NCI-H187 (cell line): Measurements from ENCODE around the gene ARHGAP4.

Source experiments
- DNase-seq, 2 experiments: peaks; one replicate each; lab custom pipeline; 2025; lab: John Stamatoyannopoulos, UW

Gene ARHGAP4

DNA sequence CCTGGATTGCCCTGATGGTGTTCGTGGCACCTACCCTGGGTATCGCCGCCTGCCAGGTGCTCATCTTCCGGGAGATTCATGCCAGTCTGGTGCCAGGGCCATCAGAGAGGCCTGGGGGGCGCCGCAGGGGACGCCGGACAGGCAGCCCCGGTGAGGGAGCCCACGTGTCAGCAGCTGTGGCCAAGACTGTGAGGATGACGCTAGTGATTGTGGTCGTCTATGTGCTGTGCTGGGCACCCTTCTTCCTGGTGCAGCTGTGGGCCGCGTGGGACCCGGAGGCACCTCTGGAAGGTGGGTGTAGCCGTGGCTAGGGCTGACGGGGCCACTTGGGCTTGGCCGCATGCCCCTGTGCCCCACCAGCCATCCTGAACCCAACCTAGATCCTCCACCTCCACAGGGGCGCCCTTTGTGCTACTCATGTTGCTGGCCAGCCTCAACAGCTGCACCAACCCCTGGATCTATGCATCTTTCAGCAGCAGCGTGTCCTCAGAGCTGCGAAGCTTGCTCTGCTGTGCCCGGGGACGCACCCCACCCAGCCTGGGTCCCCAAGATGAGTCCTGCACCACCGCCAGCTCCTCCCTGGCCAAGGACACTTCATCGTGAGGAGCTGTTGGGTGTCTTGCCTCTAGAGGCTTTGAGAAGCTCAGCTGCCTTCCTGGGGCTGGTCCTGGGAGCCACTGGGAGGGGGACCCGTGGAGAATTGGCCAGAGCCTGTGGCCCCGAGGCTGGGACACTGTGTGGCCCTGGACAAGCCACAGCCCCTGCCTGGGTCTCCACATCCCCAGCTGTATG lies 19.7 kb downstream of the ARHGAP4 start:
- DNase-seq, result no peak

DNA sequence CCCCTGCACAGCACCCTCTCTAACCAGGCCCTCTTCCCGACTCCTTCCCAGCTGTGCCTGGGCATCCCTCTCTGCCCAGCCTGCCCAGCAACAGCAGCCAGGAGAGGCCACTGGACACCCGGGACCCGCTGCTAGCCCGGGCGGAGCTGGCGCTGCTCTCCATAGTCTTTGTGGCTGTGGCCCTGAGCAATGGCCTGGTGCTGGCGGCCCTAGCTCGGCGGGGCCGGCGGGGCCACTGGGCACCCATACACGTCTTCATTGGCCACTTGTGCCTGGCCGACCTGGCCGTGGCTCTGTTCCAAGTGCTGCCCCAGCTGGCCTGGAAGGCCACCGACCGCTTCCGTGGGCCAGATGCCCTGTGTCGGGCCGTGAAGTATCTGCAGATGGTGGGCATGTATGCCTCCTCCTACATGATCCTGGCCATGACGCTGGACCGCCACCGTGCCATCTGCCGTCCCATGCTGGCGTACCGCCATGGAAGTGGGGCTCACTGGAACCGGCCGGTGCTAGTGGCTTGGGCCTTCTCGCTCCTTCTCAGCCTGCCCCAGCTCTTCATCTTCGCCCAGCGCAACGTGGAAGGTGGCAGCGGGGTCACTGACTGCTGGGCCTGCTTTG lies 20.5 kb downstream of the ARHGAP4 start:
- no peak for DNase-seq

DNA sequence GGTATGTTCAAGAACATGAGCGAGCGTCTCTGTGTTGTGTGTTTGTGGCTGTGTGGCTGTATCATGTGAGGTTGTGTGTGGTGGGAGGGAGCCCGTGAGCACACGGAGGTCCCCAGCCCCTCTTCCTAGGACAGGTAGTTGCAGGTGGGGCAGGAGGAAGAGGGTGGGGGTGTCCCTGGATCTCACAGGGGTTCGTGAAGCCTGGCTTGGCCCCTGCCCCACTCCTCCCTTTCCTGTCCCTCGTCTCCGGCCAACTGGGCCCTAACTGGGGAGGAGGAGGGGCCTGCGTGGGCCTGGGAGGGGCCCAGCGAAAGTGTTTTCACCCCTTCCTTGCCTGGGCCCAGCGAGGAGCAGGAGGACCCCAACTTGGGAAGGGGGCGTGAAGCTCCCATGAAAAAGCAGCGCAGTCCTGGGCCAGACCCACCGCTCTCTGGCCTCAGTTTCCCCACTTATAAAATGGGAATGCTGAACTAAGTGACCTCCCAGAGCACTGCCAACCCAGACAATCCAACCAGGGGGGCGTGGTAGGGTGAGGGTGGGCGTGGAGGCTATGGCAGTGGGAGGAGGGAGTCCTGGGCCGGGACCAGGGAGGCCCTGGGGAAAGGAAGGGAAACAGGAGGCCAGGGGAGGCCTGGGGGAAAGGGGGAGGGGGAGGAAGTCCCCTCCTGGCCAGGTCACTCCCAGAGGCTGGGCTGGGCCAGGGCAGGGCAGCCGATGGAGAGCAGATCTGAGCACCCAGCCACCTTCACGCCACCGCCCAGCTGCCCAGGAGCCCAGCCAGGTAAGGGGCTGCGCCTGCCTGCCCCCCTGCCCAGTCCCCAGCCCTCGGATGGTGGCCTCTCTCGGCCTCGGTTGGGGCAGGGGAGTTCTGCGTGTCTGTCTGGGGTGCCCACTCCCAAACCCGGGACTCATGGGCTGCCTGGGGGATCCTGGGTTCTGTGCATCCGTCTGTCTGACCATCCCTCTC lies 21.8 kb downstream of the ARHGAP4 start, which contains the start of gene AVPR2:
TSS of gene AVPR2 (plus strand) at position 683 of the 967 bp plus-strand sequence. CDS start 473 bp downstream, outside the sequence.
- DNase-seq, result no peak

DNA sequence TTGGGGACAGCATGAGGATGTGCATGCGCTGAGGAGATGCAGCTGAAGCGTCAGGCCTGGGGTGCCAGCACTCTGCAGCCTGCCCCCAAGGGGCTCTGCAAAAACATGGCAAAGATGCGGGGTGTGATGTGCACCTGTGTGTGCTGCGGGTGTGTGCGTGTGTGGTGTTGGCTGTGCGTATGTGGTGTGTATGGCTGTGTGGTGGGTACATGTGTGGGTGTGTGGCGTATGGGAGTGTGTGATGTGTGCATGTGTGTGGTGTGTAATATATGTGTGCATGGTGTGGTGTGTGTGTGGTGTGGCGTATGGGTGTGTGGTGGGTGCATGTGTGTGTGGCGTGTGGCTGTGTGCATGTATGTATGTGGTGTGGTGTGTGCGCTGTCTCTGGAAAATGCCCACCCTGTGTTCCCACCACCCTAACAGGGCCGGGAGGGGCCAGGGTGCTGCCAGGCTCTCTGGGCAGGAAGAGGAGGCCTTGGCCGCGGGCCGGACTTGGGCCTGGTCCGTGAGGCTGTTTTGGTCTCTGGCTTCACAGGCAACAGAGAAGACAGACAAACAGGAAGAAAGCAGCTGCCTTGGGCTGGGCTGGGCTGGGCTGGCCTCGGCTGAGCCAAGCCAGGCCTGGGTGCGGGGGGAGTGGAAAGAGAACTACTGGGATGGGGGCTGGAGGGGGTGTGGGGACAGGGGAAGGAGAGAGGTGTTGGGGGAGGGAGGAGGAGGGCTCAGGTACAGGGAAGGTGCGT lies 22.7 kb downstream of the ARHGAP4 start:
- DNase-seq, result no peak

DNA sequence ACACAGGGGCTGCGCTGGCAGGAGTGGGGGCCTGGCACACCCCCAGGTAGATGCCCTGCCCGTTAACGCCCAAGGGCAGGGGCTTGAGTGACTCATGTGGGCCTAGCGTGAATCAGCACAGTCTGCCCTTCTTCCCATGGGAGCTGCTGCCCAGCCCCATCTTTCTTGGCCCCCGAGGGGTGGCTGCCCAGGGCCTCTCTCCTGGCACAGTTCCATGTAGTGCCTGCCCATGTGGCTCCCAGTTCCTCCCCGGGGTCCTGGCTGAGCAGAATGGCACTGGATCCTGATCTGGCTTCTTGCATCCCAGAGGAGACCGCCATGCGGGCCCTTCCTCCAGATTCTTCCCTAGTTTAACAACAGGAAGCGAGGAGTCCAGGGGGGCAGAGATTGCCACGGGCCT lies 23.7 kb downstream of the ARHGAP4 start:
- DNase-seq, result no peak

DNA sequence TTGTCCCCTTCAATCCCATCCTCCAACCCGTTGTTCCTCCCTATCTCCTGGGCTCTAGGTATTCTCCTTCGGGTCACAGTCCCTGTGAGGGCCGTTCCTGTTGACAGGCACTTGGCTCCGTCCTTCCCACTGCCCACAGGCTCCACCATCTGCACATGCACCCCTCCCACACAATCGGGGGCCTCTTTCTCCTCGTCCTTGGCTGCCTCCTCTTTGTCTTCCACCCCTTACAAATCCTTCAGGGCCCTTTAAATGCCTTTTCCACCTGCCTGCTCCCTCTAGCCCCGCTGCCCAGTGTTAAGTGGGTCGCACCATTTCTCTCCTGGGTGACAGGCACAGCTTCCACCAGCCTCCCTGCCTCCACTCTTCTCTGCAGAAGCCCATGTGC lies 24.3 kb downstream of the ARHGAP4 start:
- DNase-seq, result peak; percentile 25 to 39

DNA sequence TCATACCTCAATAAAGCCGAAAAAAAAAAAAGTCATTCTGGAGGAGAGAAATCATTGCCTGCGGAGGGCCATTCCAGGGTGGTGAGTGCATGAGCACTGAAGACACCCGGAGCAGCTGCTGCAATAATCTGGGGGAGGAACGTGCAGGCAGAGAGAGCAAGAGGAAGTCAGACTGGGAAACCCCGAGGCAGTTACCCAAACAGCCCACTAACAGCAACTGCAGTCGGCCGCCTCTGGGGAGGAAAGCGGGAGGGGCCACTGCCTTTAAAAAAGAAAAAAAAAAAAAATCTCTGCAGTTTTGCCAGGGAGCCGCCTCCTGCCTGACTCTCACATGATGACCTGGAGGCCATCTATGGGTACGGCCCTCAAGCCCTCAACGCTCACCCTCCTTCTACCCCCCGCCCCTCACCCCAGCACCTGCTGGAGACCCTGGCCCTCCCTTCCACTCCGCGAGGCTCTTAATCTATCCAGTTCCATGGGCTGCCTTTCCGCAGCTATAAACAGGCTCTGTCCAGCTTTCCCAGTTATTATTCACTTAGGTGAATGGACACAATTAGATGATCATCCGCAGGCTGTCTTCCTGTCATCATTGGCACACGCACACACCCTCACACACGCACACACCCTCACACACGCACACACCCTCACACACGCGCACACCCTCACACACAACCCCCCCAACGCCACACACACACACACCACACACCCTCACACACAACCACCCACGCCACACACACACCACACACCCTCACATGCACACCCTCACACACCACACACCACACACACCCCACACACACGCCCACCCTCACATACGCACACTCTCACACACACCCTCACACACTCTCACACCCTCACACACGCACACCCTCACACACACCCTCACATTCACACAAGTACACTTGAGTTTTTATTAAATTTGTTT lies 25.0 kb downstream of the ARHGAP4 start:
- DNase-seq, result peak in 1 of 2 experiments; percentile 30

DNA sequence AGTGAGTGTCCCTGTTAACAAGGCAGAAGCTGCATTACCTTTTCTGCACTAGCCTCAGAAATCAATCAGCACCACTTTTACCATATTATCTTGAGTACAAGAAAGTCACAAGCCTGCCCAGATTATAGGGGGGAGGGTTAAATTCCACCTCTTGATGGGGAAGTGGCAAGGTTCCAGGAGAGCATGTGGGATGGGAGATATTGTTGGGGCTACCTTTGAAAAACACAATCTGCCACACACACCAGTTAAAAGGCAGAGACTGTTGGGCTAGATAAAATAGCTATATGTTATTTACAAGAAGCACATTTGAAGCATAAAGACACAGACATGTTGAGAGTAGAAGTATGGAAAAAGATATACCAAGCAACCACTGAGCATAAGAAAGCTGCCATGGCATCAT lies 28.2 kb downstream of the ARHGAP4 start:
- DNase-seq, result no peak

DNA sequence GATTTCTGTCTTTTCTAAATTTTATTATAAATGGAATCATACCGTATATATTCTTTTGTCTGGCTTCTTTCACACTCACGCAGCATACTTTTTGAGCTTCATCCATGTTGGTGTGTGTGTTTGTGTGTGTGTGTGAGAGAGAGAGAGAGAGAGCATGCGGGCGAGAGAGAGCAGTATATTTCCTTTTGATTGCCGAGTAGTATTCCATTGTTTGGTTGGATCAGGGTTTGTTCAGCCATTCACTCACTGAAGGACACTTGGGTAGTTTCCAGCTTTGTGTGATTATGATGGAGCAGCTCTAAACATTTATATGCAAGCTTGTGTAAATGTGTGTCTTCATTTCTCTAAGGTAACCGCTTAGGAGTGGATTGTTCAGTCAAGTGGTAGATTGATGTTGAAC lies 36.9 kb downstream of the ARHGAP4 start:
- no peak for DNase-seq

DNA sequence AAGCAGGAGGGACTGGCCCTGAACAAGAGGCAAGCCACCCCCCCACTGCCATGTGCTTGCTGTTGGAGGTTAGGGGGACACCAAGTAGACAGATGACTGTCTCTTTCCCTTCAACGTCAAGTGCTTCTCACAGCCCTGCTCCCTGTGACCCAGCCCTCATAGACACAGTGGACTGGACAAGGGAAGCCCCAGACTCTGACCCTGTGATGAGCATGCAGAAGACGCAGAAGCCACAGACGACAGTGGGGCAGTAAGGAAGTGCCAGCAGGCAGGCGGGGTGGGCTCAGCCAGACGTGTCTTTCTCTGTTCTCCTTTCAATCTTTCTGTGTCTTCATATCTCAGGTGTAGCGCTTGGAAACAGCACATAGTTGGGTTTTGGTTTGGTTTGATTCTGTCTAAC lies 37.7 kb downstream of the ARHGAP4 start:
- DNase-seq, result no peak

DNA sequence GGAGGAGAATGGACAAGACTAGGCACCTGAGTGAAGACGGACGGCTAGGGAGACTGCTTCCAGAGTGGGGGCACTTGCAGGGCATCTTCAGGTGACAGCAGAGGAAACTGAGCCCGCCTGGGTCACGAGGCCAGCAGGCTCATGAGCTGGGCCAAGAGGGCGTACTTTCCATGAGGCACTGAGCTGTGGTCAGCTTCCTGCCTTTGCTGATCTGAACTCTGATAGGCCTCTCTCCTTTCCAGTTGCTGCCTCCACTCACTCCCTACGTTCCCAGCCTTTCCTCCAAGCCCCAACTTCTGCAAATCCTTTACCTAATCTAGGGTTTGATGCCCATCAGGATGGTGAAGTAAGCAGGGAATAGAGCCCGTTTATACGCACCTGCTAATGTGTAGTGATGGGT lies 38.7 kb downstream of the ARHGAP4 start:
- DNase-seq, result no peak

DNA sequence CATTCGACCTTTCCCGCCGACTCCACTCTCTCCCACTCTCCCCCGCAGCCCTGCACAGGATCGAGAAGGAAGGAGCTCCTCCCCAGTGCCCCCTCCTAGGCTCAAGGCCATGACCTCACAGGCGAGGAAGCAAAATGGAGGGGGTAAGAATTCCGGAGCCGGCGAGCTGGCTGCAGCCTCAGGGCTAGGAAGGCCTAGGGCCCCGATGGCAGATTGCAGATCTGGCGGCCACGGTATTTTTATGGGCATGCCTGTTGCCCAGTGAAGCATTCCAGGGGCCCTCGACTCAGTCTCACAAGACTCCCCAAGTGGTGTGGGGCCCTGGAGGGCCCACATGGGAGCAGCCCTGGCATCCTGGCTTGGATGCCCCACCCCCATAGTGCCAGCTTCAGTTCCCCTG lies 39.1 kb downstream of the ARHGAP4 start:
- no peak for DNase-seq

DNA sequence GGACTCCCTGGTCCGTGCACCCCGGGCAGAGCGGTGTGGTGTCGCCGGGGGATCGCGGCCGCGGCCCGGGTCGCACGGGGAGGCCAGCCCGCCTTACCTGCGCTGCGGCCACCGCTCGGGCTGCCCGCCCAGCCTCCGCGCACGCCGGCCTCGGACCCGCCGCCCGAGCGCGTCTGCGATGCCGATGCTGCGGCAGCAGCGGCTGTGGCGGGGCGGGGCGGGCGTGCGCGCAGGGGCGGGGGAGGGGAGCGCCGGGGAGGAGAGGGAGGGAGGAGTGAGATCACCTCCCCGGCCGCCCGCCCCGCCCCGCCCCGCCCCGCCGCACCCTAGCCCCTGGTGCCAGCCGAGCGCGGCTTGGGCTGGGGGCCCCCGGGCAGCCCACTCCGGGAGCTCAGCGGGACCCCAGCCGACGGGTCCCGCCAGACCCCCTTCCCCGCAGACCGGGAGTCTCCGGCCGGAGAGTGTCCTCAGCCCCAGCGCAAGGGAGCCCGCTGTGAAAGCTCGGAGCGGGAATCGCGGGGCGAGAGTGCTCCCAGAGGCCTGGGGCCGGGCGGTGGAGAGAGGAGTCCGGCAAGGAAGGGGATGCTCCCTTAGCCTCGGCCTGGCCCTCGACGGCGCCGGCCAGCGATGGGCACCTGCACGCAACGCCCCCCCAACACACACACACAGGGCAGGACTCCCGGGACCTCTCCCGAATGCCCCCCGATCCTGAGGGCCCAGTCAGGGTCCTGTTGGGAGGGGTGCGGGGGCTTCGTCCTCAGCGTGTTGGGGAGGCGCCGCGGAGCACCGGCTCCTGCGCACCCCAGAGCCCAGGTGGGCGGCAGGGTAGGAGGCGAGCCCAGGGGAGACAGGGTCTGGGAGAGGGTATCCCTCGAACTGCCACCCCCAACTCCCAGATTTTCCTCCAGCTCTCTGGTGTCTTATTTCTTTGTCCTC lies 39.8 kb downstream of the ARHGAP4 start, which contains the start of gene L1CAM:
TSS of gene L1CAM (minus strand) at position 206 of the 936 bp plus-strand sequence. CDS start 10,337 bp downstream, outside the sequence.
- peak in 1 of 2 experiments; percentile 47 for DNase-seq

DNA sequence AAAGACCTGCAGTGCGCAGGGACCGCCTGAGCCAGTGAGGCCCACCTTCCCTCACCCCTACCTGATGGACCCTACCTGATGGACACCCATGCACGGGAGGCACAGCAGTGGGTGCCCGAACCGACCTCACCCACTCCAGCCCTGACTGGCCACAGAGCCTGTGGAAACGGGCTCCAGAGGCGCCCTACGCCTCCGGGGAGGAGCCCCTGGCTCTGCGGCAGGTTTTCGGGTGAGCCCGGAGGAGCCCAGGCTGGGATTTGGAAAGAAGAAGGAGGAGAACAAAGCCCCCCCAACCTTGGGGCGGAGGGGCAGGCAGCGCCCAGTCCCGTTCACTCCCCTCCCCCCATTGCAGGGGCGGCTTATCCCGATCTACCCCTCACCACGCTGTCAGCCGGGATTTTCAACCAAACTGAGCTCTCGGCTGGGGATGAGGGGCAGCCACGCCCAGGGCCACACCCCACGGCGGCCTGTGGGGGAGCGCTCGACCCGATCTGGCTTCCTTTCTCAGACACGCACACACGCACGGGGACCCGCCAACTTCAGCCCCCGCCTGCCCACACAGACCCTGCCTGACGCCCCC lies 40.8 kb downstream of the ARHGAP4 start:
- DNase-seq, result no peak

DNA sequence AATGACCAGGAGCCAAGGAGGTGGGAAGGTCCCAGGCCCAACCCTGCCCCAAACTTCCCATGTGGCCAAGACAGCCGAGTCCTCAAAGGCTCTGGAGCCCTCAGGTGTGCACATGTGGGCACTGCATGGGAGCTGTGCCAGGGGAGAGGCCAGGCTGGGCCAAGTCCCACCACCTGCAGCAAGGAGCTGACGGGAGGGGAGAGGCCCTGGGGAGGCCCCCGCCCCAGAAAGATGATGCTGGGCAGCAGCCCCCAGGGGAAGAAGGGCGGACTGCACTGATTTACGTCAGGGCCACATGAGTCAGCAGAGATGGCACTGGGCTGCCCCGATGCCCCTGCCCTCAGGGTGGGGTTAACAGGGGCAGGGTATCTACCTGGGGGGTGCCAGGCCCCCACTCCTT lies 41.5 kb downstream of the ARHGAP4 start:
- DNase-seq, result no peak

DNA sequence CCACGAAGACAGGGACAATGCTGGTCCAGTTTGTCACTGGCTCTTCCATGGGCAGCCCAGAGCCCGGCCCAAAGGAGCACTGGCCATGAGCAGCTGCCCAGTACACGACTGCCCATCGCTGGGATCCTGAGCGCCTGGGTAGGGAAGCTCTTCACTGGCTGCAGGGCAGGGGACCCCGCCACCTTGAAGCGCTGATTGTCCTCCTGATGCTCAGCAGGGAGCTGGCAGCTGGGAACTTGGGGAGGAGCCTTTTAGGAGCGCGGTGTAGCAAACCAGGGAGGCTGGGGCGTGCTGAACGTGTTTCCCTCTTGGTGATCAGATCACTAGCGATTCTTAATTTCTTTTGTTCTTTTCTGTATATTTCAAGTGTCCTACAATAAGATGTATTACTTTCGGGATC lies 41.9 kb downstream of the ARHGAP4 start:
- no peak for DNase-seq

DNA sequence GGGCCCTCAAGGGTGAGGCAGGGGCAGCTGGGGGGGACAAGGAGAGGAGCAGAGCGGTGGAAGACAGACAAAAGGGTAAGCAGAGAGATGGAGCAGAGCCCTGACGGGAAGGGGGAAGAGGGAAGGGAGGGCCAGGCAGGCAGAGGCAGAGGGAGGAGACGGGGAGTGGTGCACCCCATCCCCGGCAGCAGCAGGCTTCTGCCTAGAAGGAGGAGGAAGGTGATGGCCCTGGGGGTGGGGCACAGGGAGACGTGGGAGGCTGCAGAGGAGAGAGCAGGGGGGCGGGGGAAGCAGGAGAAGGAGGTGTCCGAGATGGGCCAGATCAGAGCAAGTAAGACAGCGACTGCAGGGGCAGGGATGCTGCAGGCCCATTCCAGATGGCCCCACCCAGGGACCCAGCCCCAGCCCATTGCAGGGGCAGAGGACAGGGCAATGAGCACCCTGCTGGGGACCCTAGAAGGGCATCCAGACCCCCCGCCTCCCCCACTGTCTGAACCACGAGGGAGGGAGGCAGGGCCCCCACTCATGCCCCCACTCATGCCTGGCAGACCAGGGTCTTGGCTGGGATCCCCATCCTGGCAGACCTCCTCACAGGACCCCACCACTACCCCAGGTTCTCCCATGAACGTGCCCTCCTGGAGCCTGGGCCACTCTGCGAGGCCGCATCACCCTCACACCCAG lies 42.8 kb downstream of the ARHGAP4 start:
- no peak for DNase-seq

DNA sequence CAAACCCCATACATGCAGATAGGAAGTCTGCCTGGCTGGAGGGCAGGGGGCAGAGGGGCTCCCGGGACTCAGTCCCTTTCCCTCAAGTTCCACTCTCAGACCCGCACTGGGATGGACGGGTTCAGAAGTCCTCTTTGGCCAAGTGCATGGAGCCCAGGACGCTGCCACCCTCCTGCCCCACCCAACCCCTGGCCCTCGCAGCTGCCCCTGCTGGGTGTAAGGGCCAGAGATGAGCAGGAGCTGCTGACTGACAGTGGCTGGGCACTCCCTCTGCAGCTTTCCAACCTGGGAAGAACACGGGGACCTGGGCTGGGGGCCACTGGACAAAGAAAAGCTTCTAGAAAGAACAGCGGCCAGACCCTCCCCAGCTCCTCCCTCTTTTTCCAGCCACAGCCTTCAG lies 43.5 kb downstream of the ARHGAP4 start:
- no peak for DNase-seq
